HEK293 (cell line): ENCODE results near the gene GP2.

Source experiments
- CTCF ChIA-PET: fragments of 350-600 bp; formaldehyde crosslinking; extraction: SDS; loops from one replicate; lab custom pipeline; 2021; ENCODE audit warnings: antibody characterized with exemption; lab: Yijun Ruan, JAX
- POLR2A ChIA-PET: fragments of 300-600 bp; formaldehyde crosslinking; extraction: SDS; loops from one replicate; lab custom pipeline; 2020; ENCODE audit warnings: antibody characterized with exemption, inconsistent platforms; lab: Yijun Ruan, JAX
- H3K27ac ChIP-seq: fragments of 200-500 bp; sonication (Bioruptor generic); 2 replicates; pipeline ENCODE4 v1.5.1; 2014; ENCODE audit warnings: low read depth, low read length, control low read depth, inconsistent platforms; ENCODE audit errors: extremely low read depth
- H3K36me3 ChIP-seq, 2 experiments: fragments of 200-500 bp in 1 of 2; sonication (Bioruptor generic) in 1 of 2; 1 replicate in 1 of 2; 2 replicates in 1 of 2; pipeline ENCODE4 v1.5.1; 2014 to 2017; ENCODE audit warnings: inconsistent platforms in 2 of 2, low read length in 2 of 2; ENCODE audit not compliant: control insufficient read depth in 2 of 2, insufficient read depth in 1 of 2
- H3K4me1 ChIP-seq: fragments of 200-500 bp; sonication (Bioruptor generic); 2 replicates; pipeline ENCODE4 v1.5.1; 2014; ENCODE audit warnings: mild to moderate bottlenecking, low read length, inconsistent platforms; ENCODE audit not compliant: control insufficient read depth, insufficient read depth
- H3K4me3 ChIP-seq: 2 replicates; pipeline ENCODE4 v1.5.1; 2011; ENCODE audit warnings: low read depth, mild to moderate bottlenecking, control low read depth, low read length, moderate library complexity
- H3K9me3 ChIP-seq: fragments of 200-500 bp; sonication (Bioruptor generic); 2 replicates; pipeline ENCODE4 v1.5.1; 2014; ENCODE audit warnings: low read depth, low read length, inconsistent platforms; ENCODE audit not compliant: control insufficient read depth, insufficient read depth
- KLF1 ChIP-seq: fragments of 450-650 bp; formaldehyde crosslinking; IDR thresholded peaks from 2 replicates; pipeline ENCODE4 v1.5.1; 2016; ENCODE audit warnings: missing biosample characterization, missing genetic modification characterization
- KLF17 ChIP-seq: fragments of 450-650 bp; formaldehyde crosslinking; IDR thresholded peaks from 2 replicates; pipeline ENCODE4 v1.5.1; 2016; ENCODE audit warnings: missing biosample characterization, missing genetic modification characterization
- KLF9 ChIP-seq: fragments of 450-650 bp; formaldehyde crosslinking; IDR thresholded peaks from 2 replicates; pipeline ENCODE4 v1.5.1; 2016; ENCODE audit warnings: missing biosample characterization, missing genetic modification characterization, low read depth
- MZF1 ChIP-seq: fragments of 450-650 bp; formaldehyde crosslinking; IDR thresholded peaks from 2 replicates; pipeline ENCODE4 v1.5.1; 2017; ENCODE audit warnings: missing biosample characterization, missing genetic modification characterization, borderline replicate concordance
- PBX3 ChIP-seq: sonication (generic); formaldehyde crosslinking; IDR thresholded peaks from 2 replicates; pipeline ENCODE4 v1.8.1; 2022; ENCODE audit warnings: mild to moderate bottlenecking, moderate library complexity, missing genetic modification reagents
- PRDM10 ChIP-seq: fragments of 450-650 bp; formaldehyde crosslinking; IDR thresholded peaks from 2 replicates; pipeline ENCODE4 v1.5.1; 2016; ENCODE audit warnings: missing biosample characterization, missing genetic modification characterization
- PRDM2 ChIP-seq: fragments of 450-650 bp; formaldehyde crosslinking; IDR thresholded peaks from 2 replicates; pipeline ENCODE4 v1.5.1; 2016; ENCODE audit warnings: missing biosample characterization, missing genetic modification characterization, borderline replicate concordance
- SALL2 ChIP-seq: fragments of 450-650 bp; formaldehyde crosslinking; IDR thresholded peaks from 2 replicates; pipeline ENCODE4 v1.5.0; 2017; ENCODE audit warnings: missing biosample characterization, mild to moderate bottlenecking, missing genetic modification characterization, borderline replicate concordance
- SP2 ChIP-seq: fragments of 450-650 bp; formaldehyde crosslinking; IDR thresholded peaks from 2 replicates; pipeline ENCODE4 v1.5.1; 2016; ENCODE audit warnings: missing biosample characterization, missing genetic modification characterization
- ZBTB44 ChIP-seq: fragments of 450-650 bp; IDR thresholded peaks from 2 replicates; pipeline ENCODE4 v1.5.1; 2018; ENCODE audit warnings: missing biosample characterization, mild to moderate bottlenecking, missing genetic modification characterization
- ZIC2 ChIP-seq: fragments of 450-650 bp; formaldehyde crosslinking; IDR thresholded peaks from 2 replicates; pipeline ENCODE4 v1.5.1; 2016; ENCODE audit warnings: missing biosample characterization, missing genetic modification characterization
- ZNF175 ChIP-seq: fragments of 450-650 bp; formaldehyde crosslinking; IDR thresholded peaks from 2 replicates; pipeline ENCODE4 v1.5.1; 2016; ENCODE audit warnings: missing biosample characterization, missing genetic modification characterization
- ZNF214 ChIP-seq: fragments of 450-650 bp; formaldehyde crosslinking; IDR thresholded peaks from 2 replicates; pipeline ENCODE4 v1.5.1; 2017; ENCODE audit warnings: missing biosample characterization, mild to moderate bottlenecking, missing genetic modification characterization, borderline replicate concordance
- ZNF311 ChIP-seq: fragments of 450-650 bp; formaldehyde crosslinking; IDR thresholded peaks from 2 replicates; pipeline ENCODE4 v1.5.1; 2017; ENCODE audit warnings: missing biosample characterization, missing genetic modification characterization, borderline replicate concordance
- ZNF37A ChIP-seq: fragments of 450-650 bp; IDR thresholded peaks from 2 replicates; pipeline ENCODE4 v1.5.1; 2018; ENCODE audit warnings: missing biosample characterization, missing genetic modification characterization
- ZNF658 ChIP-seq: fragments of 450-650 bp; formaldehyde crosslinking; IDR thresholded peaks from 2 replicates; pipeline ENCODE4; 2016; ENCODE audit warnings: missing biosample characterization, missing genetic modification characterization
- ZNF747 ChIP-seq: fragments of 450-650 bp; formaldehyde crosslinking; IDR thresholded peaks from 2 replicates; pipeline ENCODE4 v1.5.1; 2016; ENCODE audit warnings: missing biosample characterization, missing genetic modification characterization

Gene GP2

GRCh38 chr16:20321671-20322070 is 5.6 kb downstream of the GP2 start:
- POLR2A ChIA-PET: no interaction called here
- H3K36me3 ChIP-seq: no peaks in the 10 kb centered on the region
- CTCF ChIA-PET: no interaction called here

More at GRCh38 chr16:20321671-20322070, 5.6 kb downstream of the GP2 start:
- TF ChIP-seq ZIC2 (no peak), ZNF747 (no peak), SALL2 (no peak), ZBTB44 (tag by site-specific recombination) (no peak), KLF17 (tag by site-specific recombination) (no peak), SP2 (tag by site-specific recombination) (no peak), ZNF37A (tag by site-specific recombination) (no peak), PRDM2 (tag by site-specific recombination) (no peak), ZNF658 (no peak), ZNF175 (tag by site-specific recombination) (no peak), KLF1 (tag by site-specific recombination) (no peak), KLF9 (tag by site-specific recombination) (no peak), PBX3 (CRISPR knock-in tag) (no peak), PRDM10 (tag by site-specific recombination) (no peak), ZNF214 (tag by site-specific recombination) (no peak), ZNF311 (tag by site-specific recombination) (no peak), MZF1 (tag by site-specific recombination) (no peak)
- no peak overlapping the region for H3K4me3 ChIP-seq
- H3K4me1 ChIP-seq: no peaks in the 10 kb centered on the region
- H3K27ac ChIP-seq: no peak overlapping the region
- H3K9me3 ChIP-seq: no peaks in the 10 kb centered on the region
